ENCODE results near the gene CLDND1. TPM values are rescaled to one million over a fixed set of nuclear protein-coding genes. Genes with fewer than 3 reads are reported as not detected.

CLDND1 gene
- polyA plus RNA-seq, 1 experiment, result 73.8 TPM

DNA sequence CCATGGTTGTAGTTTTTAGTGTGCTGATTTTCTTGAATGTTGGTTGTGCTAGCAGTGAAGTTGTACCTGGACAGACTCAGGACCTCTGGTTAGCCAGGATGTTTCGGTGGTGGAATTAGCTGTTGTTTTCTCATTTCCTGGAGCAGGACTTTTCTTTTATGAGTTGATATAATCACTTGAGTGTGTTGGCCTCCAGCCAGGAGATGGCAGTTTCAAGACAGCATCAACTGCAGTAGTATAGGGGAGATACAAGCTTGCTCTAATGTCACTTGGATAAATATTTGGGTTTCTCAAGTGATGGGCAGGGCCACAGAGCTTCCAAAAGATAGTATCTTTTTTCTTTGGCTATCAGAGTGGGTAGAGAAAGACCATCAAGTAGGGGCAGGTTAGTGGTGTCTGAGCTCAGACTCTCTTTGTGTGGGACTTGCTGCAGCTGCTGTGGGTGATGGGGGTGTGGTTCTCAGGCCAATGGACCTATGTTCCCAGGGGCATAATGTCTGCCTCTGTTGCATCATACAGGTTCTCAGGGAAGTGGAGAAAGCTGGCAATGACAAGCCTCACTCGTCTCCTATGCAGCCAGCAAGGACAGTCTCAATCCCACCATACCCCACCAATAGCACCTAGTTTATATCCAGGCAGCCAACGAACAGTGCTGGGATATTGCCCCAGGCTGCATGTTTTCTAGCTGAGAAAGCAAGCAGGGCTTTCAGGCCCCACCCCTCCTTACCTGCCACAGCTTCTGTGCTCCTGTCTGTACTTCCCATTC is 39.8 kb downstream of the CLDND1 start:
- H3K36me3 ChIP-seq (ENCODE audit: control insufficient read depth, insufficient read depth, low read length), result no peaks in the 10 kb centered on the region
- H3K27me3 ChIP-seq (ENCODE audit: control insufficient read depth, insufficient read depth, low read length), result no peaks in the 10 kb centered on the region
- TF ChIP-seq, protein P1, sequence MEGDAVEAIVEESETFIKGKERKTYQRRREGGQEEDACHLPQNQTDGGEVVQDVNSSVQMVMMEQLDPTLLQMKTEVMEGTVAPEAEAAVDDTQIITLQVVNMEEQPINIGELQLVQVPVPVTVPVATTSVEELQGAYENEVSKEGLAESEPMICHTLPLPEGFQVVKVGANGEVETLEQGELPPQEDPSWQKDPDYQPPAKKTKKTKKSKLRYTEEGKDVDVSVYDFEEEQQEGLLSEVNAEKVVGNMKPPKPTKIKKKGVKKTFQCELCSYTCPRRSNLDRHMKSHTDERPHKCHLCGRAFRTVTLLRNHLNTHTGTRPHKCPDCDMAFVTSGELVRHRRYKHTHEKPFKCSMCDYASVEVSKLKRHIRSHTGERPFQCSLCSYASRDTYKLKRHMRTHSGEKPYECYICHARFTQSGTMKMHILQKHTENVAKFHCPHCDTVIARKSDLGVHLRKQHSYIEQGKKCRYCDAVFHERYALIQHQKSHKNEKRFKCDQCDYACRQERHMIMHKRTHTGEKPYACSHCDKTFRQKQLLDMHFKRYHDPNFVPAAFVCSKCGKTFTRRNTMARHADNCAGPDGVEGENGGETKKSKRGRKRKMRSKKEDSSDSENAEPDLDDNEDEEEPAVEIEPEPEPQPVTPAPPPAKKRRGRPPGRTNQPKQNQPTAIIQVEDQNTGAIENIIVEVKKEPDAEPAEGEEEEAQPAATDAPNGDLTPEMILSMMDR (IDR thresholded peaks at IDR 0.05; ENCODE audit: insufficient read depth, low read depth, low read length), result no peak
- ChIA-PET CTCF (interaction anchor here (1.6 kb wide), 1 partner anchor 29 kb away, joined by 3 read pairs; no protein-coding TSS in a partner anchor), POLR2A (no interaction called here)
- H3K4me3 ChIP-seq (ENCODE audit: low read depth, low read length), result no peak overlapping the region
- DNase-seq (ENCODE audit: low read depth), result no peak

Small RNA genes lying within 50 kb of the gene (small RNA-seq; reads per million reads assigned to genes)
- gene RPL38P4 (ENCODE audit: insufficient read length, low read depth, low replicate concordance), result not detected

Other genes starting within 250 kb of the CLDND1 start
- not detected in 2 replicates for gene OR5H2, start 240.4 kb downstream of the CLDND1 start, polyA plus RNA-seq (2011; rRNA removed)
- gene OR5K4, start 169.0 kb downstream of the CLDND1 start, polyA plus RNA-seq (2011; rRNA removed), result not detected in 2 replicates
- not detected in 2 replicates for gene OR5K3, start 132.2 kb downstream of the CLDND1 start, polyA plus RNA-seq (2011; rRNA removed)
- gene OR5K1, start 59.7 kb downstream of the CLDND1 start, polyA plus RNA-seq (2011; rRNA removed), result not detected in 2 replicates
- gene OR5K2, start 25.2 kb downstream of the CLDND1 start, polyA plus RNA-seq (2011; rRNA removed), result not detected in 2 replicates
- gene GPR15, start 9.1 kb upstream of the CLDND1 start, polyA plus RNA-seq (2011; rRNA removed), result not detected in 2 replicates
- 11.1 and 13.8 TPM in 2 replicates for gene CPOX, start 70.7 kb upstream of the CLDND1 start, polyA plus RNA-seq (2011; rRNA removed)
- 0.06 TPM in 1 of 2 replicates, not detected in the other for gene ST3GAL6, start 240.4 kb upstream of the CLDND1 start, polyA plus RNA-seq (2011; rRNA removed)

All from BJ (cell line).